B cell (primary cell): Measurements from ENCODE around the gene SLC16A9. TPM values are rescaled to one million over a fixed set of nuclear protein-coding genes. Genes with fewer than 3 reads are reported as not detected.

Source experiments
- ATAC-seq: fragments of 200-7000 bp; cut with Tn5 transposase; one replicate; pipeline ENCODE4 v1.10.0; 2021; ENCODE audit warnings: low read depth, mild to moderate bottlenecking, moderate number of reproducible peaks, moderate library complexity
- CTCF ChIA-PET: fragments of 350-600 bp; sonication (Branson Sonifier 250); formaldehyde crosslinking; loops from one replicate; lab custom pipeline; 2021; ENCODE audit warnings: antibody characterized with exemption, inconsistent platforms; lab: Charles Lee
- POLR2A ChIA-PET: fragments of 350-600 bp; sonication (Branson Sonifier 250); formaldehyde crosslinking; loops from one replicate; lab custom pipeline; 2021; ENCODE audit warnings: antibody characterized with exemption; lab: Charles Lee
- DNase-seq: peaks from one replicate; pipeline ENCODE4 v3.0.0; 2013
- H2AFZ ChIP-seq: 2 replicates; pipeline ENCODE4 v1.6.1; 2012; ENCODE audit warnings: mild to moderate bottlenecking, low read depth, low read length; ENCODE audit not compliant: insufficient read depth, poor library complexity, severe bottlenecking
- H3K27ac ChIP-seq, 2 donors: 1 replicate in 1 of 2; 2 replicates in 1 of 2; pipeline ENCODE4 v1.5.1; 2012 to 2013; ENCODE audit warnings: low read length in 2 of 2, mild to moderate bottlenecking in 2 of 2, moderate library complexity in 1 of 2
- H3K27me3 ChIP-seq, 4 experiments: fragments of 200-600 bp in 1 of 4; sonication (generic) in 1 of 4; replicated peaks in 1 of 4; 1 replicate in 2 of 4; 2 replicates in 2 of 4; pipeline versions ENCODE4 v1.6.1 to v1.7.0; 2013 to 2016; ENCODE audit warnings: low read length in 3 of 4, mild to moderate bottlenecking in 2 of 4, mixed read lengths in 1 of 4, moderate library complexity in 1 of 4; ENCODE audit not compliant: insufficient read depth in 4 of 4, control insufficient read depth in 3 of 4; ENCODE audit errors: control extremely low read depth in 1 of 4
- H3K36me3 ChIP-seq, 2 experiments: replicated peaks in 1 of 2; 1 replicate in 1 of 2; 2 replicates in 1 of 2; pipeline versions ENCODE4 v1.6.1 to v1.7.1; 2013; ENCODE audit warnings: low read length in 1 of 2; ENCODE audit not compliant: insufficient read depth in 2 of 2, control insufficient read depth in 1 of 2; ENCODE audit errors: control extremely low read depth in 1 of 2, extremely low read depth in 1 of 2
- H3K4me1 ChIP-seq, 2 donors: fragments of 200-600 bp in 1 of 2; sonication (generic) in 1 of 2; 1 replicate in 1 of 2; 2 replicates in 1 of 2; pipeline versions ENCODE4 v1.5.1 to v1.6.1; 2013 to 2017; ENCODE audit warnings: low read length in 2 of 2; ENCODE audit not compliant: control insufficient read depth in 2 of 2, insufficient read depth in 2 of 2
- H3K4me2 ChIP-seq: replicated peaks from 2 replicates; pipeline ENCODE3; 2012; ENCODE audit warnings: mild to moderate bottlenecking, low read depth, low read length; ENCODE audit not compliant: poor library complexity, severe bottlenecking
- H3K4me3 ChIP-seq, 5 experiments: fragments of 200-600 bp in 1 of 5; sonication (generic) in 1 of 5; 1 replicate in 3 of 5; 2 replicates in 2 of 5; pipeline versions ENCODE4 v1.5.1 to v1.7.0; 2011 to 2016; ENCODE audit warnings: low read length in 4 of 5, mild to moderate bottlenecking in 4 of 5, low read depth in 2 of 5, control low read depth in 1 of 5, moderate library complexity in 1 of 5; ENCODE audit not compliant: insufficient read depth in 1 of 5; ENCODE audit errors: control extremely low read depth in 1 of 5, extremely low read depth in 1 of 5
- H3K79me2 ChIP-seq: fragments of 200-600 bp; sonication (generic); one replicate; pipeline ENCODE4 v1.6.0; 2016; ENCODE audit warnings: low read length; ENCODE audit not compliant: control insufficient read depth, insufficient read depth
- H3K9ac ChIP-seq: fragments of 200-600 bp; sonication (generic); 2 replicates; pipeline ENCODE4 v1.6.1; 2017; ENCODE audit warnings: mild to moderate bottlenecking, low read length, moderate library complexity
- H3K9me3 ChIP-seq, 3 donors: one replicate each; pipeline versions ENCODE4 v1.6.1 to v1.7.1; 2013; ENCODE audit warnings: low read length in 2 of 3; ENCODE audit not compliant: control insufficient read depth in 2 of 3, insufficient read depth in 1 of 3; ENCODE audit errors: control extremely low read depth in 1 of 3
- H4K20me1 ChIP-seq: 2 replicates; pipeline ENCODE4 v1.6.0; 2012; ENCODE audit warnings: mild to moderate bottlenecking, low read length; ENCODE audit not compliant: insufficient read depth, control insufficient read depth, poor library complexity, severe bottlenecking
- H3K27ac Mint-ChIP-seq: one replicate; pipeline ENCODE4 v1.8.0; 2021; ENCODE audit warnings: mixed read lengths
- H3K27me3 Mint-ChIP-seq: one replicate; pipeline ENCODE4 v1.8.0; 2021; ENCODE audit warnings: mixed read lengths
- H3K4me1 Mint-ChIP-seq: one replicate; pipeline ENCODE4 v1.8.0; 2021; ENCODE audit warnings: mixed read lengths
- H3K4me3 Mint-ChIP-seq: one replicate; pipeline ENCODE4 v1.8.0; 2021; ENCODE audit warnings: mixed read lengths
- H3K9me3 Mint-ChIP-seq: one replicate; pipeline ENCODE4 v1.8.0; 2022; ENCODE audit warnings: mixed read lengths; ENCODE audit not compliant: insufficient read depth
- EZH2 ChIP-seq: IDR thresholded peaks from 2 replicates; pipeline ENCODE4 v1.6.1; 2012; ENCODE audit warnings: borderline replicate concordance, low read depth, mild to moderate bottlenecking, moderate library complexity, low read length; ENCODE audit not compliant: insufficient read depth, poor library complexity, severe bottlenecking
- WGBS: methylation state at CpG from one replicate; pipeline ENCODE4 v1.1.5; 2013; ENCODE audit warnings: missing lambda C conversion rate; ENCODE audit not compliant: insufficient coverage; 5-methylcytosine and 5-hydroxymethylcytosine counted together
- intact Hi-C: fragments of 100-400 bp; cut with micrococcal nuclease; formaldehyde crosslinking; loops from one replicate; pipeline ENCODE4 v1.10.0; 2022
- polyA plus RNA-seq: library from polyadenylated mRNA; depleted of rRNA; stranded (reverse); fragments of >200 nt; gene quantifications from 2 replicates; pipeline ENCODE4 v1.2.3, GENCODE V29; 2012
- total RNA-seq, 2 donors: library from RNA; stranded (reverse); fragments of 120-200 nt in 1 of 2; gene quantifications; 1 replicate in 1 of 2; 2 replicates in 1 of 2; pipeline versions ENCODE4 v1.2.3 to v1.2.4, GENCODE V29; 2013 to 2022
- TF ChIP-seq, protein P1 (sequence below): fragments of 200-600 bp; IDR thresholded peaks from one replicate; pipeline ENCODE4 v1.8.0; 2022; ENCODE audit warnings: antibody characterized with exemption, mild to moderate bottlenecking

SLC16A9 gene
- total and polyA plus RNA-seq, 2 donors (not counting 1 experiment from before 2014, with no cell fraction given), result 0.04 TPM; not detected in 1

DNA sequence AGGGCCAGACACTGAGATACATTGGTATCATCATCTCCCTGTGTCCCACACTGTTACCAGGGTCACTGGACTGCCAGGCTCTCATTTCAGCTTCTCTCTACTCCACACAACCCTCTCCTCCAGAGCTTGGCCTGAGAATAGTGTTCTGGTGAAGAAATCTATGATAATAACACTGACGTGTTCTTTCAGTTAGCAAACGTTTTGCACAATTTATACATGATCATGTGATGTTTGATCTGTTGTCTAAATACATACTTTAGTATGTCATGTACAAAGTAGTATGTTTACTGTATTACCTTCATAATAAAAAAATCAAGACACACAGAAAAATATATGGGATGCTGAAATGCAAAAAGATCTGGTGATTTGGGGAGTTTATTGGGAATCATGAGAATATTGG is 5.0 kb downstream of the SLC16A9 start:
- no peak overlapping the region for H3K27ac ChIP-seq
- no peaks in the 10 kb centered on the region for H3K9me3 Mint-ChIP-seq
- CTCF ChIA-PET, result no interaction called here
- peaks cover 11 to 16% of the 10 kb centered on the region in 2 donors for H3K4me1 ChIP-seq
- WGBS, result no CpG with 5 or more reads among the region's 2 CpGs
- DNase-seq (no peak), ATAC-seq (no peak)
- no peak overlapping the region for H3K4me2 ChIP-seq
- no peaks in the 10 kb centered on the region for H3K36me3 ChIP-seq
- intact Hi-C loops, result no loop called here
- H3K27ac Mint-ChIP-seq, result no peak overlapping the region
- no peaks in the 10 kb centered on the region for H3K79me2 ChIP-seq
- no peaks in the 10 kb centered on the region for H4K20me1 ChIP-seq
- peaks cover 19% of the 10 kb centered on the region for H3K27me3 Mint-ChIP-seq
- no peaks in the 10 kb centered on the region for H3K9me3 ChIP-seq
- TF ChIP-seq, protein P1, sequence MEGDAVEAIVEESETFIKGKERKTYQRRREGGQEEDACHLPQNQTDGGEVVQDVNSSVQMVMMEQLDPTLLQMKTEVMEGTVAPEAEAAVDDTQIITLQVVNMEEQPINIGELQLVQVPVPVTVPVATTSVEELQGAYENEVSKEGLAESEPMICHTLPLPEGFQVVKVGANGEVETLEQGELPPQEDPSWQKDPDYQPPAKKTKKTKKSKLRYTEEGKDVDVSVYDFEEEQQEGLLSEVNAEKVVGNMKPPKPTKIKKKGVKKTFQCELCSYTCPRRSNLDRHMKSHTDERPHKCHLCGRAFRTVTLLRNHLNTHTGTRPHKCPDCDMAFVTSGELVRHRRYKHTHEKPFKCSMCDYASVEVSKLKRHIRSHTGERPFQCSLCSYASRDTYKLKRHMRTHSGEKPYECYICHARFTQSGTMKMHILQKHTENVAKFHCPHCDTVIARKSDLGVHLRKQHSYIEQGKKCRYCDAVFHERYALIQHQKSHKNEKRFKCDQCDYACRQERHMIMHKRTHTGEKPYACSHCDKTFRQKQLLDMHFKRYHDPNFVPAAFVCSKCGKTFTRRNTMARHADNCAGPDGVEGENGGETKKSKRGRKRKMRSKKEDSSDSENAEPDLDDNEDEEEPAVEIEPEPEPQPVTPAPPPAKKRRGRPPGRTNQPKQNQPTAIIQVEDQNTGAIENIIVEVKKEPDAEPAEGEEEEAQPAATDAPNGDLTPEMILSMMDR, result no peak
- TF ChIP-seq EZH2, result no peak
- H3K27me3 ChIP-seq, result peaks cover 0 to 18% (median 15%) of the 10 kb centered on the region in 4 experiments
- H3K4me3 ChIP-seq, result no peak overlapping the region
- H2AFZ ChIP-seq, result no peak overlapping the region
- no peak overlapping the region for H3K4me3 Mint-ChIP-seq
- no peak overlapping the region for H3K9ac ChIP-seq
- POLR2A ChIA-PET, result no interaction called here
- peaks cover 6% of the 10 kb centered on the region for H3K4me1 Mint-ChIP-seq

DNA sequence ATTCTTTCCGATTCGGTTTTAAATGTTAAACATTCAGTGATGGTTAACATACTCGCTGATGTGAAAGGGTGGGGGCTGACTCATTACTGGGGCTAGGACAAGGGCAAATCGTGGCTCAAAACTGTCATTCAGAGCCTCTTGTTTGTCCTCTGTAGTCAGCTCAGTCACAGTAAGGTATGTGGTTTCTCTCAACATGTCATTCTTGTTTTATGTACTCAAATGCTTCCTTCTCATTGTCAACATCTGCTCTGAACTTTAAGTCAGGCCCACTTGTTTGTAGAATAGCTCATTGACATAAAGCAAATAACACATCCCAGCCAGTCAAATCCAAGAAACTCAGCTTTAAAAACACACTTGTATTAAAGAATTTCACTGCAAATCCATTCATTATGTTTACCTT is 7.3 kb downstream of the SLC16A9 start:
- no peak overlapping the region for H2AFZ ChIP-seq
- H3K36me3 ChIP-seq, result no peaks in the 10 kb centered on the region
- H3K9me3 ChIP-seq, result no peaks in the 10 kb centered on the region
- TF ChIP-seq, protein P1, result no peak
- CTCF ChIA-PET, result interaction anchor here (1.3 kb wide), 1 partner anchor 77 kb away, joined by 6 read pairs; no protein-coding TSS in a partner anchor
- no peak overlapping the region for H3K9ac ChIP-seq
- H3K27me3 Mint-ChIP-seq, result peaks cover 11% of the 10 kb centered on the region
- H3K4me3 Mint-ChIP-seq, result no peak overlapping the region
- no peaks in the 10 kb centered on the region for H3K4me1 ChIP-seq
- DNase-seq (no peak), ATAC-seq (no peak)
- H3K4me2 ChIP-seq, result no peak overlapping the region
- WGBS, result 92% methylated on average over 4 of the region's 4 CpGs
- POLR2A ChIA-PET, result no interaction called here
- intact Hi-C loops, result no loop called here
- H3K27ac Mint-ChIP-seq, result no peak overlapping the region
- no peaks in the 10 kb centered on the region for H3K4me1 Mint-ChIP-seq
- H3K79me2 ChIP-seq, result no peaks in the 10 kb centered on the region
- no peak overlapping the region for H3K27ac ChIP-seq
- H3K9me3 Mint-ChIP-seq, result no peaks in the 10 kb centered on the region
- no peak overlapping the region for H3K4me3 ChIP-seq
- no peaks in the 10 kb centered on the region for H4K20me1 ChIP-seq
- peaks cover 0 to 7% (median 0%) of the 10 kb centered on the region in 4 experiments for H3K27me3 ChIP-seq
